PFSK-1 (cell line): ENCODE measurements around the gene INSYN2B.

Experiments
- FOXP2 ChIP-seq: optimal IDR thresholded peaks from 2 replicates; pipeline ENCODE3; 2011; ENCODE audit warnings: borderline replicate concordance, control low read depth, inconsistent platforms; ENCODE audit not compliant: insufficient read depth; ENCODE audit errors: extremely low read length, extremely low read depth
- POLR2AphosphoS5 ChIP-seq: IDR thresholded peaks from 2 replicates; pipeline ENCODE4 v1.6.1; 2012; ENCODE audit warnings: low read depth, mild to moderate bottlenecking, control low read depth, low read length, moderate library complexity
- REST ChIP-seq, 2 experiments: IDR thresholded peaks; 2 replicates each; pipeline versions ENCODE4 v1.6.1 to v1.8.0; 2011 to 2012; ENCODE audit warnings: low read depth in 2 of 2, low read length in 2 of 2, control low read depth in 1 of 2, inconsistent platforms in 1 of 2, mild to moderate bottlenecking in 1 of 2, moderate library complexity in 1 of 2; ENCODE audit not compliant: insufficient read depth in 1 of 2
- SIN3A ChIP-seq: IDR thresholded peaks from 2 replicates; pipeline ENCODE4 v1.6.1; 2012; ENCODE audit warnings: mild to moderate bottlenecking, low read length, moderate library complexity, borderline replicate concordance; ENCODE audit not compliant: insufficient read depth
- TAF1 ChIP-seq: IDR thresholded peaks from 2 replicates; pipeline ENCODE4 v1.6.1; 2012; ENCODE audit warnings: low read length, control low read depth, borderline replicate concordance; ENCODE audit not compliant: insufficient read depth

INSYN2B gene

DNA sequence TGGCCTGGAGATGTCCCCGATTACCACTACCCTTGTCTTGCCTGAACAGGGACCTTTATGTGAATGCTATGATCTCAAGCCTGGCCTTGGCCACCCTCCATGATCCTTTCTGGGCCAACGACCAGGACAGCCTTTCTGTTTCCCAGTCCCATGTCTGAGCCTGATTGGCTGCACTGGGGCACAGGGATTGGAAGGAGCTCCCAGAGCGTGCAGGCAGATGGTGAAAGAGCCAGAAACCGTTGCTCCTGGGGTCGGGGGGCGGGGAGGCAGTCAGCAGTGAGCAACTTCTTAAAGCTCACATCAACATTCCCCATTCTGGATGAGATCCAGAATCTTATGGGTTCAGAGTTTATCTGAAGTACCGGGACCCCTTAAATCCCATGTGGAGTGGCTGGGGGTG is 84.4 kb downstream of the INSYN2B start:
- TF ChIP-seq POLR2AphosphoS5 (no peak), FOXP2 (no peak), TAF1 (no peak), SIN3A (no peak), REST (IDR thresholded peaks at IDR 0.05; ENCODE audit: insufficient read depth in 1 of 2, low read depth in 2 of 2, low read length in 2 of 2) (no peak)

DNA sequence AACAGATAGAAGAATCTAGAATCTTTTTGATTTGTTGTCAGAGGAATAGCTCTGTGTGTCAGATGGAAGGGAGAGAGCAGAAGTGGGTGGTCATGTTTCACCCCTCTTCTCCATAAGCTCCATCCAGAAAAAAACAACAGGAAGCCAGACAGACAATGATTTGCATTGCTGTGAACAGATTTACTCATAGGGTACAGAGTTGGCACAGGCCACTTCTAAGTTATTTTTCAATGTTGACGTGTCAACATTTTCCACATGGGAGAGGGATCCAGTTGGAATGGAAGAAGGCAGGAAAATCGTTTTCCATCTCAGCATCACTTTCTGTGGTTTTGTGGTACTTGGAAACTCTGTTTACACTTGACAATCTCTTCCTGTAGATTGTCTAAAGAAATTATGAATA is 86.7 kb downstream of the INSYN2B start:
- TF ChIP-seq REST (IDR thresholded peaks at IDR 0.05; ENCODE audit: insufficient read depth in 1 of 2, low read depth in 2 of 2, low read length in 2 of 2) (no peak), FOXP2 (no peak), SIN3A (no peak), POLR2AphosphoS5 (no peak), TAF1 (no peak)

- TF ChIP-seq SIN3A (no peak), FOXP2 (no peak), TAF1 (no peak), POLR2AphosphoS5 (no peak), REST (IDR thresholded peaks at IDR 0.05; ENCODE audit: insufficient read depth in 1 of 2, low read depth in 2 of 2, low read length in 2 of 2) (no peak)
Measured at GRCh38 chr5:169893010-169893409, 87.3 kb downstream of the INSYN2B start.

DNA sequence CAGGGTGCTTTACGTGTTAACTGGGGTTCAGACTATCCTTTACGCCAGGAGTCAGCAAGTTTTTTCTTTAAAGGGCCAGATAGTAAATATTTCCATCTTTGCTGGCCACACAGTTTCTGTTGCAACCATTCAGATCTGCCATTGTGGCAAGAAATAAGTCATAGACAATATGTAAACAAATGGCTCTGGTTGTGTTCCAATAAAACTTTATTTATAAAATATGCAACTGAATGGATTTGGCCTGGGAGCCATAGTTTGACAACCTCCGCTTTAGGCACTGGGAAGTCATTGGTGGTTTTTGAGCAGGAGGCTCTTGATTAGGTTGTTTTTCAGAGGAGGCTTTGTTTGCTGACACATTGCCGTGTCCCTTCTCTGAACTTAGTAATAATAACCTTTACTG is 90.7 kb downstream of the INSYN2B start:
- TF ChIP-seq REST (IDR thresholded peaks at IDR 0.05; ENCODE audit: insufficient read depth in 1 of 2, low read depth in 2 of 2, low read length in 2 of 2) (no peak), POLR2AphosphoS5 (no peak), TAF1 (no peak), FOXP2 (no peak)

DNA sequence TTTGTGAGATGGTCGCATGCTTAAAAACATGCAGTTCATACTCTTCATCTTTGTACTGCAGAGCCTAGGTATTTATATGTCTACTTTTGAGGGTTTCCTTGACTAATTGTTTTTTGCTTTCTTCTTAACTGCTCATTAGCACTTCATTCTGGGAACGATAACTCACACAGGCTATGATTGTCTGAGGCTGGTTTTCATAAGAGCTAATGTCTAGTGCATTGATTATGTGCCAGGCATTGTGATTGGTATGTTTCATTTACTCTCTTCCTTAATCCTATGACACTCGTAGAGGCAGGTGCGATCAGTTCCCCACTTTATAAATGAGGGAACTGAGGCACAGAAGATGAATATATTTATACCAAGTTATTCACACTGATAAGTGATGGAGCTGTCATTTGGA is 93.6 kb downstream of the INSYN2B start:
- no peak for TF ChIP-seq REST (IDR thresholded peaks at IDR 0.05; ENCODE audit: insufficient read depth in 1 of 2, low read depth in 2 of 2, low read length in 2 of 2)
- no peak for TF ChIP-seq TAF1
- no peak for TF ChIP-seq SIN3A
- no peak for TF ChIP-seq FOXP2
- no peak for TF ChIP-seq POLR2AphosphoS5
